Thyroid gland (tissue), 4 donors: ENCODE results near the gene POU6F2.

Experiments used
- POLR2A ChIP-seq, 2 donors: fragments of 450-650 bp; IDR thresholded peaks; one replicate each; pipeline ENCODE4 v1.6.1; 2017; ENCODE audit warnings: antibody characterized with exemption in 2 of 2, mild to moderate bottlenecking in 2 of 2, moderate library complexity in 1 of 2
- TF ChIP-seq, protein P1 (sequence below), 6 experiments: fragments of 200-600 bp in 3 of 6; fragments of 450-650 bp in 3 of 6; sonication (generic) in 3 of 6; IDR thresholded peaks; one replicate each; pipeline ENCODE4 v1.5.1; 2016 to 2019; ENCODE audit warnings: antibody characterized with exemption in 6 of 6, mild to moderate bottlenecking in 2 of 6, inconsistent platforms in 1 of 6, moderate library complexity in 1 of 6

DNA sequence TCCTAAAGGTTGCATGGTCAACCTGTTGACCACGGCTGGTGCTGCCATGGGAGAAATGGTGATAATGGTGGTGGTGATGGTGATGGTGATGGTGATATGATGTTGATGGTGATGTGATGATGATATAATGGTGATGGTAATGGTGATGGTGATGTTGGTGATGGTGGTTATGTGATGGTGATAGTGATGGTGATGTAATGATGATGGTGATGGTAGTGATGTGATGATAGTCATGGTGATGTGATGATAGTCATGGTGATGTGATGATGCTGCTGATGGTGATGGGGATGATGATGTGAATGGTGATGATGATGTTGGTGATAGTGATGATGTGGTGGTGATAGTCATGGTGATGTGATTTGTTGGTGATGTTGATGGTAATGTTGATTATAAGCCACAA is 23.9 kb downstream of the POU6F2 start:
- TF ChIP-seq, protein P1, sequence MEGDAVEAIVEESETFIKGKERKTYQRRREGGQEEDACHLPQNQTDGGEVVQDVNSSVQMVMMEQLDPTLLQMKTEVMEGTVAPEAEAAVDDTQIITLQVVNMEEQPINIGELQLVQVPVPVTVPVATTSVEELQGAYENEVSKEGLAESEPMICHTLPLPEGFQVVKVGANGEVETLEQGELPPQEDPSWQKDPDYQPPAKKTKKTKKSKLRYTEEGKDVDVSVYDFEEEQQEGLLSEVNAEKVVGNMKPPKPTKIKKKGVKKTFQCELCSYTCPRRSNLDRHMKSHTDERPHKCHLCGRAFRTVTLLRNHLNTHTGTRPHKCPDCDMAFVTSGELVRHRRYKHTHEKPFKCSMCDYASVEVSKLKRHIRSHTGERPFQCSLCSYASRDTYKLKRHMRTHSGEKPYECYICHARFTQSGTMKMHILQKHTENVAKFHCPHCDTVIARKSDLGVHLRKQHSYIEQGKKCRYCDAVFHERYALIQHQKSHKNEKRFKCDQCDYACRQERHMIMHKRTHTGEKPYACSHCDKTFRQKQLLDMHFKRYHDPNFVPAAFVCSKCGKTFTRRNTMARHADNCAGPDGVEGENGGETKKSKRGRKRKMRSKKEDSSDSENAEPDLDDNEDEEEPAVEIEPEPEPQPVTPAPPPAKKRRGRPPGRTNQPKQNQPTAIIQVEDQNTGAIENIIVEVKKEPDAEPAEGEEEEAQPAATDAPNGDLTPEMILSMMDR (IDR thresholded peaks at IDR 0.05), result no peak
- no peak for TF ChIP-seq POLR2A (IDR thresholded peaks at IDR 0.05)
